IPS-18a (cell line): ENCODE measurements around the gene SSBP2.

Source experiments
- H3K27ac ChIP-seq: one replicate; pipeline ENCODE4 v1.5.1; 2013; ENCODE audit warnings: low read length
- H3K27me3 ChIP-seq: one replicate; pipeline ENCODE4 v1.6.1; 2013; ENCODE audit warnings: mild to moderate bottlenecking, low read length; ENCODE audit not compliant: control insufficient read depth, insufficient read depth
- H3K36me3 ChIP-seq: one replicate; pipeline ENCODE4 v1.6.1; 2013; ENCODE audit warnings: low read depth, low read length; ENCODE audit not compliant: control insufficient read depth
- H3K4me1 ChIP-seq: one replicate; pipeline ENCODE4 v1.6.1; 2013; ENCODE audit warnings: low read depth, low read length; ENCODE audit not compliant: control insufficient read depth
- H3K4me3 ChIP-seq: one replicate; pipeline ENCODE4 v1.5.1; 2013; ENCODE audit warnings: low read length
- H3K9ac ChIP-seq: one replicate; pipeline ENCODE4 v1.6.1; 2013; ENCODE audit warnings: mild to moderate bottlenecking, low read length, moderate library complexity
- H3K9me3 ChIP-seq: one replicate; pipeline ENCODE4 v1.6.1; 2013; ENCODE audit warnings: low read depth, low read length; ENCODE audit not compliant: control insufficient read depth

SSBP2 gene

DNA sequence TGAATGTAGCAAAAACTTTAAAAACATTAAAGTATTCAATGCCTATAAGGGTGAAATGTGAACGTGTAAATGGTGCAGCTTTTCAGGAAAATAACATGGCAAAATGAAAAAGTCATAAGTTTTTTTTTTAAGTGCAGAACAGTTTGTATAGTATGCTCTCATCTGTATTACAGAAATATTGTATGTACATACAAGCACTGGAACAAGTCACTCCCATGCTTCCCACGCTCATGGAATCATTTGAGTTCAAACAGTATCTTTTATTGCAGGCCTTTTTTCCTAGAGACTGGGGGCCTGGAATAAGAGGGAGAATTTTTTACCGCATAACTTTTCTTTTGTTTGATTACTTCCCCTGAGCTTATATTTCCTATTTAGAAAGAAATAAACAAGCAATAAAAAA lies 94.1 kb downstream of the SSBP2 start:
- H3K4me3 ChIP-seq = no peak overlapping the region
- H3K27ac ChIP-seq = no peak overlapping the region
- no peaks in the 10 kb centered on the region for H3K27me3 ChIP-seq
- H3K9ac ChIP-seq = no peak overlapping the region
- H3K36me3 ChIP-seq = no peaks in the 10 kb centered on the region
- H3K9me3 ChIP-seq = no peaks in the 10 kb centered on the region
- no peaks in the 10 kb centered on the region for H3K4me1 ChIP-seq

DNA sequence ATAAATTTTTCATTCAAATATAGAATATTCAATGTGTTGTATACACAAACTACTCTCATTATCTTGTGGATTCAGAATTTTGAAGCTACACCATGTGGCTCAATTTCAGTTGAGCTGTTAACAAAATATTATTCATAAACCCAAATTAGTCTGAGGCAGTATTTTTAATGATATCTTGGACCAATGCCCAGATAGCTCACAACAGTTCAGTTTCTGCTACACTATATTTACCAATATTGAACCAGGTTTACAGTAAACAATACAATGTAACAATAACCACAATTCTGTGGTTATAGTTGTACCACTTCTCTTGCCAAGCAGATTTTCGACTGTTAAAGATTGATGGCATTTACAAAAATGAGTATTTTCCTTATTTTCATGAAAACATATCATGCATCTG lies 99.9 kb downstream of the SSBP2 start:
- Histone ChIP-seq H3K9me3 (no peaks in the 10 kb centered on the region), H3K27ac (no peak overlapping the region), H3K27me3 (no peaks in the 10 kb centered on the region), H3K4me3 (no peak overlapping the region), H3K36me3 (no peaks in the 10 kb centered on the region), H3K4me1 (no peaks in the 10 kb centered on the region), H3K9ac (no peak overlapping the region)

DNA sequence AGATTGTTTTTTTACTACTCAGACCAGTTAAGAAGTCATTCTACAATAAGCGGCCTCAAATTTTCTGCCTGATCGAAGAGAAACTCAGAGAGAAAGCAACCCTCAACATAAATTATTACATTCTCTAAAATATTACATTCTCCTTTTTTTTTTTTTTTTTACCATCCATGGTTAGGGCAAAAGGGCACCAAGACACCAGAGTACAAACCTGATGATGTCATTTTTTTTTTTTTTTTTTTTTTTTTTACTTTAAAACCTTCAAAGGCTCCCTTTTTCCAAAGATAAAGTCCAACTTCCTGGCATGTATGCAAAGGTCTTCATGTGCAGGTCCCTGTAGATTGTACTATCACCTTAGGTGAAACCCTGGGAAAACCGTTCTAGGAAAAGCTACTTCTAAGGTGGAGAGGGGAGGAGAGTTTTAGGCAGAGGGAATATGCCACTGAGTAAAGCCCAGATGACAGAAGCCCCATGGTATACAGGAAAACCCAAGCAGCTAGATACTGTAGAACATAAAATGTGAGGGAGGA lies 104.4 kb downstream of the SSBP2 start:
- Histone ChIP-seq H3K27ac (no peak overlapping the region), H3K4me3 (no peak overlapping the region), H3K27me3 (no peaks in the 10 kb centered on the region), H3K36me3 (no peaks in the 10 kb centered on the region), H3K4me1 (no peaks in the 10 kb centered on the region), H3K9ac (no peak overlapping the region), H3K9me3 (no peaks in the 10 kb centered on the region)

DNA sequence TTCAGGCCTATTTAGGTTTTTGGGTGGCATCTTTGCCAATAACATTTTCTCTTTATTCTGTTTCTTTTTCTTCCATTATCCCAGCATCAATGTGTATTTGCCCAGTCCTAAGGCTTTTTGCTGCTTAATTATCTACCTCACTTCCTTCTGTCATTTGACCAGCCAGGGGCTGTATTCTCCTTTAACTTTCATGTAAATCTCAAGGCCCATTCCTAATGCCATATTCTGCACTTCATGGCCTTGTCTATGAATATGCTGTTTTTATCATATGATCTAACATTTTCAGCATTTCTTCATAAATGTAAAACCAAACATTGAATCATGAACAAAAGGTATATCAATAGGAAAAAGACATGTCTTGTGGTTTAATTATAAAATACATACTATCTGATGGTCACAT lies 108.7 kb downstream of the SSBP2 start:
- Histone ChIP-seq H3K9ac (no peak overlapping the region), H3K4me3 (no peak overlapping the region), H3K27ac (no peak overlapping the region), H3K9me3 (no peaks in the 10 kb centered on the region), H3K36me3 (no peaks in the 10 kb centered on the region), H3K27me3 (no peaks in the 10 kb centered on the region), H3K4me1 (no peaks in the 10 kb centered on the region)

DNA sequence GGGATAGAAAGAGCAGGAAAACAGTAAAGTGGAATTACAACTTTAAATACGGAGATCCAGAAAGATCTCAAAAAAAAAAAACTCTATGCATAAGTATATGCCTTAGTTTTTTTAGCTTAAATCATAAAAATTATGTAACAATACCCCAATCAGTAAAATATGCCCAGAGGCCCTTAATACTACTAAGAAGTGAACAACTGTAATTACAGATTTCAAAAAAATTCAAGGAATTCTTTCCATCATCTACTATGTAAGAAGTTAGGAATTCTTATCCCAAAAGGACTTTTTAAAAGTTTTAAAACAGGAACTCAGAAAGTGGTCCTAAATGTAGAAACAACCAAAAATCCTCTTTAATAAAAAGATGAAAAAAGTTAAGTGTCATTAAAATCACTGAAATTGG lies 111.3 kb downstream of the SSBP2 start:
- no peaks in the 10 kb centered on the region for H3K36me3 ChIP-seq
- H3K9me3 ChIP-seq = no peaks in the 10 kb centered on the region
- no peak overlapping the region for H3K9ac ChIP-seq
- no peaks in the 10 kb centered on the region for H3K27me3 ChIP-seq
- no peak overlapping the region for H3K4me3 ChIP-seq
- H3K4me1 ChIP-seq = peaks cover 2% of the 10 kb centered on the region
- H3K27ac ChIP-seq = no peak overlapping the region

DNA sequence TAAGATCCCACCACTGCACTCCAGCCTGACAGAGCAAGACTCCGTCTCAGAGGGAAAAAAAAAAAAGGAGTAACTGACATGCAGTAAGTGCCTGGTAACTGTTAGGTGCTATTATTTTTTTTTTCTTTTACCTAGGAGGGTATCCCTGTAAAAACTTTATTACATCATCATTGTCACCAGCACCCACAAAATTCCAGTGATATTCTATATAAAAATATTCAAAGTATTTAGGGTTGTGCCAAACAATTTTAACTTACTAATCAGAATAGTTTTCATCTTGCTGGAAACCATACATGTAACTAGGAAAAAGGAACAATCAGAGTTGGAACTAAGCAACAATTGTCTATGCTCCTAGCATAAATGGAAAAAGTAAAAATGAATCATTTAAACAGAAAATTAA lies 112.4 kb downstream of the SSBP2 start:
- no peak overlapping the region for H3K27ac ChIP-seq
- no peak overlapping the region for H3K4me3 ChIP-seq
- no peaks in the 10 kb centered on the region for H3K9me3 ChIP-seq
- H3K36me3 ChIP-seq = no peaks in the 10 kb centered on the region
- H3K27me3 ChIP-seq = no peaks in the 10 kb centered on the region
- no peak overlapping the region for H3K9ac ChIP-seq
- H3K4me1 ChIP-seq = peaks cover 5% of the 10 kb centered on the region

DNA sequence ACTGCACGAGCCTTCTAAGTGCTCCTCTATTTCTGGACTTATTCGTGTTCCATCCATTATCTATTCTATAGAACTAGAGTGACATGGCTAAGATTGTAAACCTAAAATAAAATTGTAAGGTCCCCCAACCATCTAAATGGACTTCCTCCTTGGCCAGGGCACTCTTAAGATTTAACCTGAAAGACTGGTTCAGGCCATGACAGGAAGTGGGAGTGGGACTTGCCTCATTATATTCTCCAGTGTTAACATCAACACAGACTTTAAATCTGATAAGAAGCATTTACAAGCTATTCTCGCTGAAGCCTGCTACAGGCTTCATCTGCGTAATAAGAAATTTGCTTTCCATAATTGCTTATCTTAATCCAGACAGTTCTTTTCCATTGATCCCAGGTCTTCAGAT lies 117.0 kb downstream of the SSBP2 start:
- no peak overlapping the region for H3K27ac ChIP-seq
- peaks cover 5% of the 10 kb centered on the region for H3K4me1 ChIP-seq
- no peak overlapping the region for H3K9ac ChIP-seq
- no peaks in the 10 kb centered on the region for H3K9me3 ChIP-seq
- no peaks in the 10 kb centered on the region for H3K27me3 ChIP-seq
- H3K4me3 ChIP-seq = no peak overlapping the region
- no peaks in the 10 kb centered on the region for H3K36me3 ChIP-seq

DNA sequence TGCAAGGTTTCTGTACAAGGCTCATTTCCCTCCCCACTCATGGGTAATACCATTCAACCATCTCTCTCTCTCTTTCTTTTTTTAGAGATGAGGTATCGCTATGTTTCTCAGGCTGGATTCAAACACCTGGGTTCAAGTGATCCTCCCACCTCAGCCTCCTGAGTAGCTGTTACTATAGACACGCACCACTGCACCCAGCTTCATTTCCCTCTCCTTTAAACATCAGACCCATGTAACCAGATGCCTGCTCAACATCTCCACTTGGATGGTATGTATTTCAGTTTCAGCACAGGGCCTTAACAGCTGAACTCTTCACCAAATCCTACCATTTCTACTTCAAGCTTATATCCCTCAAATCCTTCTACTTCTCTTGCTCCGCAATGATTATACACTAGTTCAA lies 117.4 kb downstream of the SSBP2 start:
- H3K4me1 ChIP-seq = peaks cover 5% of the 10 kb centered on the region
- H3K9me3 ChIP-seq = no peaks in the 10 kb centered on the region
- H3K27ac ChIP-seq = no peak overlapping the region

DNA sequence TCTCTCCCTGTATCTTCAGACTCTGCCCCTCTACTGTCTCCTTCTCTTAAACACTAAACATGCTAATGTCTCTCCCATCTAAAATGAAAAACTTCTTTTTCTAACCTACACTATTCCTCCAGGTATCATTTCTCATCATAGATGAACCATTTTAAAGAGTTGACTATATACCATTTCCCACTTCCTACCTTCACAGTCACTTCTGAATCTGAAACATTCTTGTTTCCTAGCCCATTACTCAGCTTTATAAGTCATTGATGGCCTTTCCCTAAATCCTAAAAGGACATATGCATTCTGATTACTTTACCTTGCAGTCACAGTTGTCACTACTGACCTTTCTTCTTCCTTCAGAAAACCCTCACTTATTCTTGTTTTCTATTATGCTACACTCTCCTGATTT lies 118.2 kb downstream of the SSBP2 start:
- Histone ChIP-seq H3K4me1 (peaks cover 5% of the 10 kb centered on the region), H3K9me3 (no peaks in the 10 kb centered on the region), H3K4me3 (no peak overlapping the region), H3K9ac (no peak overlapping the region), H3K36me3 (no peaks in the 10 kb centered on the region), H3K27me3 (no peaks in the 10 kb centered on the region), H3K27ac (no peak overlapping the region)

More for the DNA sequence above, 117.4 kb downstream of the SSBP2 start:
- Histone ChIP-seq H3K9ac (no peak overlapping the region), H3K4me3 (no peak overlapping the region), H3K36me3 (no peaks in the 10 kb centered on the region), H3K27me3 (no peaks in the 10 kb centered on the region)

DNA sequence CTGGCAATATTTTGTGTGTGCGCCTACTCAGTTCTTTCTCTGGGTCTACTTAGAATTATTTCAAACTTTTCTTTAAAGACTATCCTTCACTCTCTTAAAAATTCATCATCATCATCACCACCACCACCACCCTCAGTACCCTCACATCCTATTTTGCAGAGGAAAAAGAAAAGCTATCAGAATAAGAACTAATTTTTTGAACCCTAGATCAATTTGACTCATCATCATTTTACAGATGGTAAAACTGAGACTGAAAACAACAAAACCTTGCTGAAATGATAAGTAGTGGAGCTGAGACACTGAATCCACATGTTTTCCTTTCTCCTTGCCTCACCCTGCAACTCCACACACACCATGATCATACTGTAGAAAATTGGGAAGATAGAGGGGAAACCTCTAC lies 119.3 kb downstream of the SSBP2 start:
- Histone ChIP-seq H3K27me3 (no peaks in the 10 kb centered on the region), H3K4me3 (no peak overlapping the region), H3K9ac (no peak overlapping the region), H3K9me3 (no peaks in the 10 kb centered on the region), H3K36me3 (no peaks in the 10 kb centered on the region), H3K27ac (no peak overlapping the region), H3K4me1 (peaks cover 5% of the 10 kb centered on the region)

DNA sequence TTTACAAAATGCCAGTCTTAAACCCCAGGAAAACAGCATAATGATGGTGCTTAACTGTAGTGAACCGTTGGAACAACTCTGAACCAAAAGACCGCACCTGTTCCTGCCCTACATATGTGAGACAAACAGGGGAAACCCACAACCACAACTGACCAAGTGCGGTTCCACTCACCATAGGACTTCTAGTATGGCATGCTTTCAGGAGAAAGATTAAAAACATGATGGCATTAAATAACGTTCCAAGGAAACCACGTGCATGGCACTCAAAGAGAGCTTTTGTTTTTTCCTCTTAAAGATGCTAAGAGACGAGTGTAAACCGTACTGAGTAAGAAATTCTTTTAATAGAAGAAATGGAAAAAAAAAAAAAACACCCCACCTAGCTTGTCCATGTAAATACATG lies 119.8 kb downstream of the SSBP2 start:
- Histone ChIP-seq H3K36me3 (no peaks in the 10 kb centered on the region), H3K9me3 (no peaks in the 10 kb centered on the region), H3K27me3 (no peaks in the 10 kb centered on the region), H3K9ac (no peak overlapping the region), H3K4me3 (no peak overlapping the region), H3K27ac (no peak overlapping the region), H3K4me1 (peaks cover 5% of the 10 kb centered on the region)

DNA sequence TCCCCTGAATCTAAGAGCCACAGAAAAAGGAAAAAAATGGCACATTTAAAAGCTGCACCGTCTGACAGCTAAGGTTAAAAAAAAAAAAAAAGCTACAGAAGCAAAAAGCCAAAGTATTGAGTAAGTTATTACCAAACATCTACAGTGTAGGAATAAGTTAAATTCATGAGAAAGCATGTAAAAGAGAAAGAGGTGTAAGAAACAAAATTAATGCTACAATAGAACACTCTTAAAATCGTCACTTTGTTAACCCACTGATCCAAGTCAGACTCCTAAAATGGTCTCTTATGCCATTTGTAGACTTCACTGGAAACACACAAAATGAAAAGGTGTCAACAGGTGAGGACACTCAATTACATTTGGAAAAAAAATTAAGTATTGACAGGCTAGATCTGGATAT lies 120.2 kb downstream of the SSBP2 start:
- H3K9me3 ChIP-seq = no peaks in the 10 kb centered on the region

More for the DNA sequence above, 120.2 kb downstream of the SSBP2 start:
- H3K9ac ChIP-seq = no peak overlapping the region
- no peaks in the 10 kb centered on the region for H3K36me3 ChIP-seq
- H3K4me3 ChIP-seq = no peak overlapping the region
- H3K27ac ChIP-seq = no peak overlapping the region
- H3K4me1 ChIP-seq = peaks cover 5% of the 10 kb centered on the region
- H3K27me3 ChIP-seq = no peaks in the 10 kb centered on the region
